Measurements from ENCODE around the gene SLC39A13. TPM values are rescaled to one million over a fixed set of nuclear protein-coding genes. Genes with fewer than 3 reads are reported as not detected.

SLC39A13 gene
- total RNA-seq, 6 experiments from 2014 or later: 78.2 to 126 (median 86.4) TPM

GRCh38 chr11:47436726-47437125, 28.3 kb downstream of the SLC39A13 start:
- Mint-ChIP-seq H3K27me3 (ENCODE audit: insufficient read depth) (peaks cover 2% of the 10 kb centered on the region), H3K36me3 (ENCODE audit: low read depth) (no peaks in the 10 kb centered on the region), H3K4me1 (ENCODE audit: low read depth) (peaks cover 16% of the 10 kb centered on the region), H3K4me3 (no peak overlapping the region), H3K27ac (no peak overlapping the region), H3K9me3 (no peaks in the 10 kb centered on the region)
- no peak for DNase-seq
- no peak for TF ChIP-seq CTCF (IDR thresholded peaks at IDR 0.05)

- Mint-ChIP-seq H3K27ac (no peak overlapping the region), H3K36me3 (ENCODE audit: low read depth) (no peaks in the 10 kb centered on the region), H3K4me3 (no peak overlapping the region), H3K27me3 (ENCODE audit: insufficient read depth) (peaks cover 2% of the 10 kb centered on the region), H3K9me3 (no peaks in the 10 kb centered on the region), H3K4me1 (ENCODE audit: low read depth) (peaks cover 16% of the 10 kb centered on the region)
- DNase-seq: no peak
- TF ChIP-seq CTCF (IDR thresholded peaks at IDR 0.05): no peak
Measured at GRCh38 chr11:47437218-47437745, 28.9 kb downstream of the SLC39A13 start.

GRCh38 chr11:47437746-47438418, 29.5 kb downstream of the SLC39A13 start:
- DNase-seq: no peak
- no peak overlapping the region for H3K4me3 Mint-ChIP-seq
- H3K27ac Mint-ChIP-seq: no peak overlapping the region
- no peaks in the 10 kb centered on the region for H3K9me3 Mint-ChIP-seq
- TF ChIP-seq CTCF (IDR thresholded peaks at IDR 0.05): no peak
- H3K36me3 Mint-ChIP-seq (ENCODE audit: low read depth): no peaks in the 10 kb centered on the region
- peaks cover 15% of the 10 kb centered on the region for H3K4me1 Mint-ChIP-seq (ENCODE audit: low read depth)
- peaks cover 2% of the 10 kb centered on the region for H3K27me3 Mint-ChIP-seq (ENCODE audit: insufficient read depth)

GRCh38 chr11:47438721-47439120, 30.3 kb downstream of the SLC39A13 start:
- peaks cover 2% of the 10 kb centered on the region for H3K27me3 Mint-ChIP-seq (ENCODE audit: insufficient read depth)
- no peaks in the 10 kb centered on the region for H3K36me3 Mint-ChIP-seq (ENCODE audit: low read depth)
- H3K9me3 Mint-ChIP-seq: no peaks in the 10 kb centered on the region
- no peak overlapping the region for H3K4me3 Mint-ChIP-seq
- peaks cover 9% of the 10 kb centered on the region for H3K4me1 Mint-ChIP-seq (ENCODE audit: low read depth)
- TF ChIP-seq CTCF (IDR thresholded peaks at IDR 0.05): no peak
- no peak overlapping the region for H3K27ac Mint-ChIP-seq
- no peak for DNase-seq

- Mint-ChIP-seq H3K9me3 (no peaks in the 10 kb centered on the region), H3K27me3 (ENCODE audit: insufficient read depth) (peaks cover 2% of the 10 kb centered on the region), H3K4me3 (no peak overlapping the region), H3K36me3 (ENCODE audit: low read depth) (no peaks in the 10 kb centered on the region), H3K4me1 (ENCODE audit: low read depth) (no peaks in the 10 kb centered on the region), H3K27ac (no peak overlapping the region)
- TF ChIP-seq CTCF (IDR thresholded peaks at IDR 0.05): no peak
- no peak for DNase-seq
Measured at GRCh38 chr11:47440054-47440476, 31.7 kb downstream of the SLC39A13 start.

All from HFFc6 (cell line).